Measurements from ENCODE around the gene GAS6.
"Not testable (repeated sequence)": the region's sequence is repeated elsewhere in the genome, so short reads cannot be mapped to it uniquely, and the experiment has no call there.

Gene GAS6

DNA sequence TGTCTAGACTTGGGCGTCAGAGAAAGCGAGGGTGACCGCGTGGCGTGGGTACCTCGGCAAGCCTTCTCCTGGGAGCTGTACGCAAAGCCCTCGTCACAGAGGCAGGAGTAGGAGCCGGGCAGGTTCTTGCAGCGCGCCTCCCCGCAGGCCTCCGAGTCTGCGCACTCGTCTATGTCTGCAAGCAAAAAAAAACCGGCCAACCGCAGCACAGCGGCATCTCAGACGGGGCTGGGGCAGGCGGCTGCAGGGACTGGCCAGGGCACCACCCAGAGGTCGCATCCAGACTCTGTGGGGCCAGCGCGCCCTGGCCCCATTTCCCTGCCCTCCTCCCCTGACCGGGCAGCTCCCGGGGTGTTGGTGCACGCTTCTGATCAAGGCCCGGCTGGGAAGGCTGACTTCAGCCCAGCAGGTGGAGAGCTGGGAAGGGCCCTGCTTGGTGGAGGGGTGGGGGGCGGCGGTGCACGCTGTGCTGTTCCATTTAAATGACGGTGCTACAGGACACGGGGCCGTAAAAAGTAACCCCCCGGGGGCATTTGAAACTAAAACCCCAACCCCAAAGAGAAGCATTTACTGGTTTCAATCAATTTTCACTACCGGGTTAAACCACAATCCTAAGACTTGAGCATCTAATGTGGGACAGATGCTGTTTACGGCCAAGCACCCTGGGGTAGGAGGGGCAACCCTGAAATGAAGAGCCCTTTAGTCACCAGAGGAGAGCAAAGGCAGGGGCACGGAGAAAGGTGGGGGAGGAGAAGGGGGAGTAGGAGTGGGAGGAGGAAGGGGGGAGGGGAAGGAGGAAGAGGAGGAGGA, 28.2 kb downstream of the GAS6 start:
- ChIA-PET CTCF (no interaction called here), POLR2A (no interaction called here)
- DNase-seq (ENCODE audit: extremely low spot score), result no peak
- TF ChIP-seq CTCF (IDR thresholded peaks at IDR 0.05; ENCODE audit: control extremely low read depth, extremely low read depth, low read depth, missing control alignments), result no peak

DNA sequence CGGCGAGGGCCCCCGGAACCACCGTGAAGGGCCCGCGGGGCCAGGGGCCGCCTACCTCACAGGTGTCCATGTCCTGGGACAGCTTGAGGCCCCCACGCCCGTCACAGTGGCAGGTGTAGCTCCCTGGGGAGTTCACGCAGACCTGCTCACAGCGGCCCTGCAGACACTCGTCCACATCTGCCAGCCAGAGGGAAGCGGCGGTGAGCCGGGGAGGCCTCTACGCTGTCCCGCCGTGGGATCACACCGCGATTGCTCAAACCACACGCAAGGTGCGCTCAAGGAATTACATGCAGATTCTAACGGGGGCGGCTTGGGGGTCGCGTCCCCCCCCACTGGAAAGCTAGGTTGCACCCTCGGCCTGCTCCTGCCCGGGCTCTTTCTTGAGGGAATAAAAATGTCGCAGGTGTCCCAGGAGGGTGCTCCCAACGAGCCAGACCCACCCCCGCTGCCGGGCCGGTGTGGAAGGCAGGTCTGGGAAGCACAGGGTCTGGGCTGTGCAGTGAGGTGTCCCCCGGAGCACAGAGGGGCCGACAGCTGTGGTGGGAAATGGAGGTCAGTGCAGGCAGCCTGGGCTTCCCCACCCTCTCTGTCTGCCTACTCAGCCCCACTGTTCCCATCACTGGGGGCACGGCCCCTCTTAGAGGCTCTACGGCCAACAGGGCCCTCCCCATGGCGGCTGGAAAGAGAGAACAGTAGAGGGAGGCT, 29.2 kb downstream of the GAS6 start:
- no peak for TF ChIP-seq CTCF (IDR thresholded peaks at IDR 0.05; ENCODE audit: control extremely low read depth, extremely low read depth, low read depth, missing control alignments)
- DNase-seq (ENCODE audit: extremely low spot score), result no peak
- ChIA-PET CTCF (no interaction called here), POLR2A (no interaction called here)

DNA sequence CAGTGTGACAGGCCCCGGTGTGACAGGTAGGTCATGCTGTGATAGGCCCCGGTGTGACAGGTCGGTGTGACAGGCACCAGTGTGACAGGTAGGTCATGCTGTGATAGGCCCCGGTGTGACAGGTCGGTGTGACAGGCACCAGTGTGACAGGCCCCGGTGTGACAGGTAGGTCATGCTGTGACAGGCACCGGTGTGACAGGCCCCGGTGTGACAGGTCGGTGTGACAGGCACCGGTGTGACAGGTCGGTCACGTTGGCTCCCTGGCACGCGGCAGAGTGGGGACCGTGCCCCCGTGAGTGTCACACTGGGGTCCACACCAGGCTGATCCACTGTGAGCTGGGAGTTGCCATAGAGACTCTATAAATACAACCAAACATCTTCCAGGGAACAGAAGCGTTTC, 29.9 kb downstream of the GAS6 start:
- DNase-seq (ENCODE audit: extremely low spot score); CTCF ChIA-PET; POLR2A ChIA-PET: not testable (repeated sequence)

- TF ChIP-seq CTCF (IDR thresholded peaks at IDR 0.05; ENCODE audit: control extremely low read depth, extremely low read depth, low read depth, missing control alignments), result no peak
- no peak for DNase-seq (ENCODE audit: extremely low spot score)
- POLR2A ChIA-PET, result no interaction called here
- CTCF ChIA-PET, result no interaction called here
Measured at GRCh38 chr13:113833111-113833830, 30.6 kb downstream of the GAS6 start.

DNA sequence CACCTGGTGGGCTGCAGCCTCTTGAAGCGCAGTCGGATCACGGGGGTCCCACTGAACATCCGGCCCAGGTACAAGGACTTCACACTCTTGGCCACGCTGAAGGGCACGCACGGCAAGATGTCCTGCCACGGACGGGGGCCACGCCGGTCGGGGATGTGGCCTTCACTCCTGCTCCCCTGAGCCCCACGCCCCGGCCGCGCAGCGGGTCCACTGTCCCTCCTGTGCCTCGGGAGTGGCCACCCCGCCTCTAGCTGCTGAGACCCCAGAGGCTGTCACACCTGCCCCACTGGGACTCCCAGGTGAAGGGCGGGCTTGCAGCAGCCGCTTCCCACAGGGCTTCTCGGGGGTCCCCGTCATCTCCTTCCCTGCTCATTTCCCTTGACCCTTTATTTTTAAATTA, 31.2 kb downstream of the GAS6 start:
- DNase-seq (ENCODE audit: extremely low spot score), result no peak
- POLR2A ChIA-PET, result no interaction called here
- TF ChIP-seq CTCF (IDR thresholded peaks at IDR 0.05; ENCODE audit: control extremely low read depth, extremely low read depth, low read depth, missing control alignments), result no peak
- CTCF ChIA-PET, result no interaction called here

GRCh38 chr13:113832205-113832604, 31.7 kb downstream of the GAS6 start:
- no peak for DNase-seq (ENCODE audit: extremely low spot score)
- no peak for TF ChIP-seq CTCF (IDR thresholded peaks at IDR 0.05; ENCODE audit: control extremely low read depth, extremely low read depth, low read depth, missing control alignments)
- POLR2A ChIA-PET, result no interaction called here
- CTCF ChIA-PET, result no interaction called here

DNA sequence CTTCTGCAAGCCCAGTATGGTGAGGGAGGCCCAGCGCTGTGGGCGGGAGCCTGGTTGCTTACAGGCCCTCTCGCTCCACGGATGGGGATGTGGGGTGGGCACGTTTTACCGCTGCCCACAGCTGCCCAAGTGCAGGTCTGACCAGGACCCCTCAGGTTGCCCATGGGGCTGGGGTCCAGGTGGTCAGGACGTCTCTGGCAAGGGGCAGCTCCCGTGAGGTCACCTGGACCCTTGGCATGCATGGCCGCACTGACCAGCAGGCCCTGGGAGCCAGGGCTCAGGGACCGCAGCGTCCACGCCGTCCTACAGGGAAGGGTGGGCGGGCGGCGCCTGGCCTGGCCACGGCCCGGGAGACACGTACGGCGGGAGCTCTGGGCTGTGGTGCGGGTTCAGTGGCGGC, 32.8 kb downstream of the GAS6 start:
- CTCF ChIA-PET, result no interaction called here
- POLR2A ChIA-PET, result no interaction called here

DNA sequence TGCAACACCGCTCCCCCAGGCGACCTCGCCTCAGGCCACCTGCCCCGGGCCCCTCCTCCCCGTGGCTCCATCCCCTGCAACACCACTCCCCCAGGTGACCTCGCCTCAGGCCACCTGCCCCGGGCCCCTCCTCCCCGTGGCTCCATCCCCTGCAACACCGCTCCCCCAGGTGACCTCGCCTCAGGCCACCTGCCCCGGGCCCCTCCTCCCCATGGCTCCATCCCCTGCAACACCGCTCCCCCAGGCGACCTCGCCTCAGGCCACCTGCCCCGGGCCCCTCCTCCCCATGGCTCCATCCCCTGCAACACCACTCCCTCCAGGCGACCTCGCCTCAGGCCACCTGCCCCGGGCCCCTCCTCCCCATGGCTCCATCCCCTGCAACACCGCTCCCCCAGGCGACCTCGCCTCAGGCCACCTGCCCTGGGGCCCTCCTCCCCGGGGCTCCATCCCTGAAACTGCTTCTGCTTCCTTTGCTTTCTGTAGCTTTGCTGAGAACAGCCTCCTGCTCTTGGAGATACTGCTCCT, 33.4 kb downstream of the GAS6 start:
- POLR2A ChIA-PET, result interaction anchor here (0.7 kb wide), 1 partner anchor 72 kb away, joined by 3 read pairs; no protein-coding TSS in a partner anchor
- CTCF ChIA-PET; DNase-seq (ENCODE audit: extremely low spot score): not testable (repeated sequence)

More for the DNA sequence above, 32.8 kb downstream of the GAS6 start:
- no peak for TF ChIP-seq CTCF (IDR thresholded peaks at IDR 0.05; ENCODE audit: control extremely low read depth, extremely low read depth, low read depth, missing control alignments)
- no peak for DNase-seq (ENCODE audit: extremely low spot score)
